HG02970 (cell line): ENCODE data around the gene CHRD.

Experiments
- ATAC-seq: cut with Tn5 transposase; IDR thresholded peaks from one replicate; pipeline ENCODE4 v1.9.1; 2021; ENCODE audit warnings: mild to moderate bottlenecking, moderate library complexity, moderate number of reproducible peaks; ENCODE audit not compliant: unreplicated experiment, low FRiP score

CHRD gene

DNA sequence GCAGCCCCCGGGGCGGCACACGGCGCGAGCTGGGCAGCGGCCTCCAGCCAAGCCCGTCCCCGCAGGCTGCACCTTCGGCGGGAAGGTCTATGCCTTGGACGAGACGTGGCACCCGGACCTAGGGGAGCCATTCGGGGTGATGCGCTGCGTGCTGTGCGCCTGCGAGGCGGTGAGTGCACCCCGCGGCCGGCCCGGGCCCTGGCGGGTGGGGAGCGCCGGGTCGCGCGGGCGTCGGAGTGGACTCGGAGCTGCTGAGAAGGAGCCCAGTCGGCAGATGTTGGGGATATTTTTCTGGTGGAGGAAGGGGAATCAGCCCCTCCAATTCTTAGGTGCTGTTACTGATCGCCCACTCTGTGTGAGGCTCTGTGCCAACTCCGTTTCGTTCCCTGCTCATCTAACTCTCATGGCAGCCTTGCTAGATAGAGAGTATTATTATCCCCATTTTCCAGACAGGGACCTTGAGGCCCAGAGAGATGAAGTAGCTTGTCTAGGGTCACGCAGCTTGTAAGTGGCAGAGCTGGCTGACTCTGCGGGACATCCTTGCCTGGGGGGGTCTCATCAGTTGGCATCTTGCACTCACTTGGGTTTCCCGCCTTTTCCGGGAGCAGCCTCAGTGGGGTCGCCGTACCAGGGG lies 890 bp downstream of the CHRD start:
- no peak for ATAC-seq

DNA sequence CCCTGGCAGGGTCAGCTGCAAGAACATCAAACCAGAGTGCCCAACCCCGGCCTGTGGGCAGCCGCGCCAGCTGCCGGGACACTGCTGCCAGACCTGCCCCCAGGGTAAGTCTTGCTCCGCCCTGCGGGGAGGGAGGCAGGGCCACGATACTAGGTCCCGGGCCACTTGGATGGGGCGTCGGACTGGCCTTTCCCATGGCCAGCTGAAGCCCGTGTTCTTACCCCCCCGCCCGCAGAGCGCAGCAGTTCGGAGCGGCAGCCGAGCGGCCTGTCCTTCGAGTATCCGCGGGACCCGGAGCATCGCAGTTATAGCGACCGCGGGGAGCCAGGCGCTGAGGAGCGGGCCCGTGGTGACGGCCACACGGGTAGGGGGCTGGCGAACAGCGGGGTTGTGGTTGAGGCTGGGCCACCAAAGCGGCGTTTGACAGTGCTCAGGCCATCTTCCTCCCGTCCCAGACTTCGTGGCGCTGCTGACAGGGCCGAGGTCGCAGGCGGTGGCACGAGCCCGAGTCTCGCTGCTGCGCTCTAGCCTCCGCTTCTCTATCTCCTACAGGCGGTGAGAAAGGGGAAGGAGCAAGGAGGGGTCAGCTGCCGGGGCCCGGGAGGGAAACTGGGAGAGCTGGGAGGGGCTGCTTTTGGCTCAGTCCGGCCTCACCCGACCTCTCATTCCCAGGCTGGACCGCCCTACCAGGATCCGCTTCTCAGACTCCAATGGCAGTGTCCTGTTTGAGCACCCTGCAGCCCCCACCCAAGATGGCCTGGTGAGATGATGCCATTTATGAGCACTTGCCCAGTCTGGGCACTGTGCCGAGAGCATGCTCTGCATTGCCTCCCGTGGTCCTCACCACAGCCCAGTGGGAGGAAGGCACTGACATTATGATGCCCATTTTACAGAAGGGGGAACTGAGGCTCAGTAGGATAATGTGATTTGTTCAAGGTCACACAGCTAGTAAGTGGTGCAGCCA lies 1.7 kb downstream of the CHRD start:
- ATAC-seq, result no peak

DNA sequence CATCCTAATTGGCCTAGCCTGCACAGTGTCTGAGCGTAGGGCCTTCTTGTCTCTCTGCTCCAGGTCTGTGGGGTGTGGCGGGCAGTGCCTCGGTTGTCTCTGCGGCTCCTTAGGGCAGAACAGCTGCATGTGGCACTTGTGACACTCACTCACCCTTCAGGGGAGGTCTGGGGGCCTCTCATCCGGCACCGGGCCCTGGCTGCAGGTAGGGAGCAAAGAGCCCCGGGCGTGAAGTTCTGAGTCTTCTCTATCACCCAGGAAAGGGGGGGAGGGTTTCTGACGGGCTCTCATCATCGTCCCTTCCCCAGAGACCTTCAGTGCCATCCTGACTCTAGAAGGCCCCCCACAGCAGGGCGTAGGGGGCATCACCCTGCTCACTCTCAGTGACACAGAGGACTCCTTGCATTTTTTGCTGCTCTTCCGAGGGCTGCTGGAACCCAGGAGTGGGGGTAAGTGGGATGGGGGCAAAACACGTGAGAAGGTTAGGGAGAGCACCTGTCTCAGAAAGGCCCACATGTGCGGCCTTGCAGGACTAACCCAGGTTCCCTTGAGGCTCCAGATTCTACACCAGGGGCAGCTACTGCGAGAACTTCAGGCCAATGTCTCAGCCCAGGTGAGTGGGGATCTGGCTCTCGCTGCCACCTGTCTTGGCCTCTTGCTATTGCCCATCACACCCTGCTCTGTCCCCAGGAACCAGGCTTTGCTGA lies 2.6 kb downstream of the CHRD start:
- no peak for ATAC-seq

DNA sequence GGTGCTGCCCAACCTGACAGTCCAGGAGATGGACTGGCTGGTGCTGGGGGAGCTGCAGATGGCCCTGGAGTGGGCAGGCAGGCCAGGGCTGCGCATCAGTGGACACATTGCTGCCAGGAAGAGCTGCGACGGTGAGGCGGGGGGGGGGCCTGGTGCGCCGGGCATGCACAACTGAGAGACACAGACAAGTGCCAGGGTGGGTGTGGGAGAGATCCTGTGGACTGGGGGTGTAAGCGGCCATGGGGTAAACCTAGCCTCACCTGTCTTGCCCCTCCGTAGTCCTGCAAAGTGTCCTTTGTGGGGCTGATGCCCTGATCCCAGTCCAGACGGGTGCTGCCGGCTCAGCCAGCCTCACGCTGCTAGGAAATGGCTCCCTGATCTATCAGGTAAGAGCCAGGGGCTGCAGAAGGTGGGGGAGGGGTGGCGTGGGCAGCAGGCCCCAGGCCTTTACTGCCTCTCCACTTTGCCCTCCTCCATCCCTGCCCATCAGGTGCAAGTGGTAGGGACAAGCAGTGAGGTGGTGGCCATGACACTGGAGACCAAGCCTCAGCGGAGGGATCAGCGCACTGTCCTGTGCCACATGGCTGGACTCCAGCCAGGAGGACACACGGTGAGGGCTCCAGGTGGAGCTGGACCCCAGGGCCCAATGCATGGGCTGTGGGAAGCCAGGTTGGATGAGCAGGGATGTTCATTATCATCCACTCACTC lies 3.3 kb downstream of the CHRD start:
- no peak for ATAC-seq

DNA sequence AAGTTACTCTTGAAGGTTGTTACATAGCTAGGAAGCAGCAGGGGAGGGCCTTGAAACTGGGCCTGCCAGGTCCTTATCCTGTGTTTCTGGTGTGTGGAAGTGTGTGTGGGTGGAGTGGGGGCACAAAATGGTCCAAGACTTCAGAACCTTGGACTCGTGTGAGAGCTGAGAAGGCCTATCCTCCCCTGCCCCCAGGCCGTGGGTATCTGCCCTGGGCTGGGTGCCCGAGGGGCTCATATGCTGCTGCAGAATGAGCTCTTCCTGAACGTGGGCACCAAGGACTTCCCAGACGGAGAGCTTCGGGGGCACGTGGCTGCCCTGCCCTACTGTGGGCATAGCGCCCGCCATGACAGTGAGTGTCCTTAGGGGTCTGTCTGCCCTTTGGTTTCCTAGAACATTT lies 4.5 kb downstream of the CHRD start:
- ATAC-seq, result no peak

DNA sequence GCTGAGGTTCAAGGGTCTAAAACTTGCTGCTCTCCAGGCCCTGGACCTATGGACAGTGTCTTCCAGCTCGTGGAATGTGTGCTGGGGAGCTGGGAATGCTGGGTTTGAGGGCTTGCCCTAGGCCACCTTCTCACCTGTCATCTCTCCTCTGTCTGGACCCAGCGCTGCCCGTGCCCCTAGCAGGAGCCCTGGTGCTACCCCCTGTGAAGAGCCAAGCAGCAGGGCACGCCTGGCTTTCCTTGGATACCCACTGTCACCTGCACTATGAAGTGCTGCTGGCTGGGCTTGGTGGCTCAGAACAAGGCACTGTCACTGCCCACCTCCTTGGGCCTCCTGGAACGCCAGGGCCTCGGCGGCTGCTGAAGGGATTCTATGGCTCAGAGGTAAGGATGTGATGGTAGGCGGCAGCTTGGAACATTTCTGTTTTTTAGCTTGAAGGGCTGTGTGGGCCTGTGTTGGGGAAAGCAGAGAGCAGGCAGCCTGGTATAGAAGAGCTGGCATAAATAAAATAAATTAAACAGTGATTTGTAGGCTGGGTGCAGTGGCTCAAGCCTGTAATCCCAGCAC lies 5.1 kb downstream of the CHRD start:
- ATAC-seq, result no peak

DNA sequence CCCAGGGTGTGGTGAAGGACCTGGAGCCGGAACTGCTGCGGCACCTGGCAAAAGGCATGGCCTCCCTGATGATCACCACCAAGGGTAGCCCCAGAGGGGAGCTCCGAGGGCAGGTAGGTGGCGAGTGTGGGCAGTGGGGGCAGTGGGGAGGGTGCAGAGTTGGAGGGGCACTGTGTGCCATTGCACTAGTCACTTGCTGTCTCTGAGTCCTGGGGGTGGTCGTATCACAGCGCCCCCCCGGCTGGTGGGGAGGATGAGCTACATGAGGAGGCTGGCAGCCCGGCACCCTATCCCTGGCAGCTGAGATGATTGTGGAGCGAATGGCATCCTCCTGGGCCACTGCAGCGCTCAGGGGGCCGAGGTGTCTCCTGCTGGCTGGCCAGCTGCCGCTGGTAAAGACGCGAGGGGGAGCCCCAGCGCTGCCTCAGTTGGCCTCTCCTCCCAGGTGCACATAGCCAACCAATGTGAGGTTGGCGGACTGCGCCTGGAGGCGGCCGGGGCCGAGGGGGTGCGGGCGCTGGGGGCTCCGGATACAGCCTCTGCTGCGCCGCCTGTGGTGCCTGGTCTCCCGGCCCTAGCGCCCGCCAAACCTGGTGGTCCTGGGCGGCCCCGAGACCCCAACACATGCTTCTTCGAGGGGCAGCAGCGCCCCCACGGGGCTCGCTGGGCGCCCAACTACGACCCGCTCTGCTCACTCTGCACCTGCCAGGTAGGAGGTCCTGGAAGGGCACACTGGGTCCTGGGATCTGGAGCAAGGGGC lies 6.4 kb downstream of the CHRD start:
- ATAC-seq, result no peak

DNA sequence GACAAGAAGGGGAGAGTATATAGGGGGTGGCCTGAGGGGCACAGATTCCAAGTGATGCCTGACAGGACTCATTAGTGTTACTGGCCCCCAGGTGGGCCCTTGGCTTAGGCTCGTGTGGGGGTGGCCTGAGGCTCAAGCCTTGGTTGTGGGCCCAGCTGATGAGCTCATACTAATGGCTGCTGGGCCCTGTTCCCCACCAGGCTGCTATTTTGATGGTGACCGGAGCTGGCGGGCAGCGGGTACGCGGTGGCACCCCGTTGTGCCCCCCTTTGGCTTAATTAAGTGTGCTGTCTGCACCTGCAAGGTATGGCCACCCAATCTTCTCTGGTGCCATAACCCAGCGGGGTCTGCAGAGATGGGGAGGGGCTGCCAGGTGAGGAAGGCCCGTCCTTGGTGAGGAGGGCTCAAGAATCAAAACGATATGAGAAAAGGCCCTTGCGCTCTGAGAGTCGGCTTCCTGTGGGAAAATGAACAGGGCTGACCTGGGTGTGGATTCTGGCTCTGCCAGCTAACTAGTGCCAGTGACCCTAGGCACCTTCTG lies 7.4 kb downstream of the CHRD start:
- ATAC-seq, result no peak

DNA sequence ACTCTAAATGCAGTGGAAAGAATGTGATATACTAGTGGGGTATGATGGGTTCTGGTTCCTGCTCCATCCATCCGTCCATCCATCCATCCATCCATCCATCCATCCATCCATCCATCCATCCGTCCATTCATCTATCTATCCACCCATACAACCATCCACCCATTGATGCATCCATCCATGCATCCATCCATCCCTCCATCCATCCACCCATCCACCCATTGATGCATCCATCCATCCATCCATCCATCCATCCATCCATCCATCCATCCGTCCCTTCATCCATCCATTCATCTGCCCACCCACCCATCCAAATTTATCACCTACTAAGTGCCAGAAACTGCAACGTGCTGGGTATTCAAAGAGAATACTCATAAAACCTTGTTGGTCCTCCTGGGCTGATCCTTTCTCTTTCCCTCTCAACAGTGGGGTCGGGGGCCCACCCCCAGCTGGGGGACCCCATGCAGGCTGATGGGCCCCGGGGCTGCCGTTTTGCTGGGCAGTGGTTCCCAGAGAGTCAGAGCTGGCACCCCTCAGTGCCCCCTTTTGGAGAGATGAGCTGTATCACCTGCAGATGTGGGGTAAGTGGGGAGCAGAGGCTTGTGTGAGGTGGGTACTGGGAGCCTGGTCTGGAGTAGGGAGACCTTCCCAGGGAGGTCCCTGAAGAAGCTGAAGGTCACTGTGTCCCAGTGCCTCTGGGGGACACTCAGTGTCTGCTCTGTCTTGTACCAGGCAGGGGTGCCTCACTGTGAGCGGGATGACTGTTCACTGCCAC lies 8.5 kb downstream of the CHRD start:
- no peak for ATAC-seq

DNA sequence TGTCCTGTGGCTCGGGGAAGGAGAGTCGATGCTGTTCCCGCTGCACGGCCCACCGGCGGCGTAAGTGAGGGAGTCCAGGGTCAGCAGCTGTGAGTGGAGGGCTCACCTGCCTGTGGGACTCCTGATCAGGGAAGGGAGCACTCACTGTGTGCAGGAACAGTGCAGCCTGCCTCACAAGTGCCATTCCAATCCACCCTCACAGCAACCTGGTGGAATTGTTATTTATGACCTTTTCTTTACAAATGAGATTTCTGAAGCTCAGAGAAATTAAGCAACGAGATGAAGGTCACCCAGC lies 9.0 kb downstream of the CHRD start:
- no peak for ATAC-seq

DNA sequence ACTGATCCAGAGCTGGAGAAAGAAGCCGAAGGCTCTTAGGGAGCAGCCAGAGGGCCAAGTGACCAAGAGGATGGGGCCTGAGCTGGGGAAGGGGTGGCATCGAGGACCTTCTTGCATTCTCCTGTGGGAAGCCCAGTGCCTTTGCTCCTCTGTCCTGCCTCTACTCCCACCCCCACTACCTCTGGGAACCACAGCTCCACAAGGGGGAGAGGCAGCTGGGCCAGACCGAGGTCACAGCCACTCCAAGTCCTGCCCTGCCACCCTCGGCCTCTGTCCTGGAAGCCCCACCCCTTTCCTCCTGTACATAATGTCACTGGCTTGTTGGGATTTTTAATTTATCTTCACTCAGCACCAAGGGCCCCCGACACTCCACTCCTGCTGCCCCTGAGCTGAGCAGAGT lies 9.5 kb downstream of the CHRD start:
- no peak for ATAC-seq

DNA sequence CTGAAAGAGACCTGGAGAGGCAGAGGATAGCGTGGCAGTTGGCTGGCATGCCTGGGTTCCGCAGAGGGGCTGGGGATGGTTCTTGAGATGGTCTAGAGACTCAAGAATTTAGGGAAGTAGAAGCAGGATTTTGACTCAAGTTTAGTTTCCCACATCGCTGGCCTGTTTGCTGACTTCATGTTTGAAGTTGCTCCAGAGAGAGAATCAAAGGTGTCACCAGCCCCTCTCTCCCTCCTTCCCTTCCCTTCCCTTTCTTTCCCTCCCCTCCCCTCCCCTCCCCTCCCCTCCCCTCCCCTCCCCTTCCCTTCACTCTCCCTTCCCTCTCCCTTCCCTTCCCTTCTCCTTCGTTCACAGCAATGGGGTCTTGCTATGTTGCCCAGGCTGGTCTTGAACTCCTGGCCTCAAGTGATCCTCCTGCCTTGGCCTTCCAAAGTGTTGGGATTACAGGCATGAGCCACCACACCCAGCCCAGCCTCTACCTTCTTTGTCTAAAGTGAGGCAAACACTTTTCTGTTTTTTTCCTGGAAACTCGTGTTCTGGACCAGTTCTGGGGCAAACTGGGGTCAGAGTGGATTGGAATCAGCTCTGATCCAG lies 10.2 kb downstream of the CHRD start:
- no peak for ATAC-seq

DNA sequence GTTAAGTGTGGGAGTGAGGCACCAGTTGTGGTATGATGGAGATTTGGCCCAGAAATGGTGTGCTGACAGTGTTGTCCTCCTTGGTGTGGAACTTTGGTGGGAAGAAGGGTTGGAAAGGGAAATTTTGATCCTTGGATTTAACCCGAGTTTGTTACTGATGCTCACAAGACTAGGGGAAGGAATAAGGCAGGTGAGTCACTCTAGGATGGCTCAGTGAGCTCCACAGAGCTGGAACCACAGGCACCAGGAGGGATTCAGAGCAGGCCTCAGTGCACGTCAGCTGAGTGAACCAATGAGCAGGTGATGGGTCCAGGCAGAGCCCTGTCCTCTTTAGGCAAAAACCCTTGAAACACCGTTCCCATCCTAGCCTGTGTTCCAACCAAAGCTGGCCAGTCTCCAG lies 11.4 kb downstream of the CHRD start:
- no peak for ATAC-seq

DNA sequence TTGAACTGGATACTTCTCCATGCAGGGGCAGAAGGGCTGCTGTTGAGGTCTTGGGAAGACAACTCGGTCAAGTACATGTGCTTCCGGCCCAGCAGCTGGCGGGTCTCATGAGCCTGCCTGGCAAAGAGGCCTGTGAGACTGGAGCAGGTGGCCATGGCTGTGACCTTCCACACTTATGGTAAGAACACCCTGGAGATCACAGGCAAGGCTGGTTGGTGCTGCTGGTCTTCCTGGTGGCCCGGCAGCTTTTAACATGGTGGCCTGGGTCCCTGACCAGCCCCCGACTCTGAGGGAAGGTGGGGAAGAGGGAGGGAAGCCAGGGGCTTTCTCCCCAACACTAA lies 15.4 kb downstream of the CHRD start:
- ATAC-seq, result no peak

DNA sequence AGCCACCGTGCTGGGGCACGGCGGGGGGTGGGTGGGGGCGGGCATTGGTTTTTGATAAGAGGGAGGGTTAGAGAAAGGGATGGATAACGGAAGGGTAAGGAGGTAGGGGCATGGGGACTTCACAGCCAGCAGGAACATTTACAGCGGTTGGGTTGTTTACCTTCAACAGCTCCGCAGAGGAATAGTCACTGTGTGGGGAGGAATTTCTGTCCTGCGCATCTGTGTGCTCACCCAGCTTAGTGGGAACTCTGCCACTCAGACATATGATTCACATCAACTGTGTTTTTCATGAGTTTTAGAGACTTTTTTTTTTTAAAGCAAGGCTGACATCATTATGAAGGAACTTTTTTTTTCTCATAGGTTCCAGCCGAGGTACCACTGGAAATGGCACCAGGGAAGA lies 19.6 kb downstream of the CHRD start:
- no peak for ATAC-seq

DNA sequence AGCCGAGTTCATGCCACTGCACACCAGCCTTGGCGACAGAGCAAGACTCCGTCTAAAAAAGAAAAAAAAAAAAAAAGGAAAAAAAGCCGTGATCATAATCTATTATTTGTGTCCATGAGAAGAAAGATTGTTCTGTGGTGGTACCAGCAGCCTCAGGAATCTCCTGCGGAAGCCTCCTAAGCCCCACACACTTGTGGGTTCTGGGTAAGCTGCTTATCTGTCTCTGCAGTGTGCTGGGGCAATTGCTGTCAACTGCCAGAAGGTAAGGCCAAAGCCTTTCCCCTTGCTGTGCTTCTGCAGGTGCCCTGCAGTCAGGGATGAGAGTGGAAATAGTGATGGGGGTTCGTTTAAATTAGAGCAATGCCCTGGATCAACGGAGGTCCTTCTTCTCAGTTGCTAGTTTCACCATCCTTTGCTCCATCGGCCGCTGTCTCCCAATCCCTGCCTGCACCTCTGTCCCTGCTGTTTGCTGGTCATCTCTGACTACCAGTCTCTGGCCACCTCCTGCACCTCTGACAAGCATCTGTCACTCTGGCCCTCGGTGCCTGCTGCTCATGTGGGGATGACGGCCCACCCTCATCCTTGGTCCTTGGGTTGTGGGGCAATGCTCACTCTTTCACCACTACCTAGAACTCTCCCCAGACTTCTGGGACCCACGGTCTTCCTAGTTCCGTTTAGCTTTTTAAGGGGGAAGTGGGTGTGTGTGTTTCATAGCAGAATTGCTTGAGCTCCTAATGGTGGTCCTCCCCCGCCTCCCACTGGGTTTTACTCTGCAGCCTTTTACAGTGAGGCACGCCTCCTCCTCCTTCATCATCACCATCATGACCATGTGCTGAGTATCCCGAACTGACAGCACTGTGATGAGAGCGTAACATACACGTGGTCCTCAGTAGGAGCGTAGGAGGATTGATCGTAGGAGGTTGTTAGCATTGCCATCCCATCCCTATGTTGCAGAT lies 25.5 kb downstream of the CHRD start:
- no peak for ATAC-seq

DNA sequence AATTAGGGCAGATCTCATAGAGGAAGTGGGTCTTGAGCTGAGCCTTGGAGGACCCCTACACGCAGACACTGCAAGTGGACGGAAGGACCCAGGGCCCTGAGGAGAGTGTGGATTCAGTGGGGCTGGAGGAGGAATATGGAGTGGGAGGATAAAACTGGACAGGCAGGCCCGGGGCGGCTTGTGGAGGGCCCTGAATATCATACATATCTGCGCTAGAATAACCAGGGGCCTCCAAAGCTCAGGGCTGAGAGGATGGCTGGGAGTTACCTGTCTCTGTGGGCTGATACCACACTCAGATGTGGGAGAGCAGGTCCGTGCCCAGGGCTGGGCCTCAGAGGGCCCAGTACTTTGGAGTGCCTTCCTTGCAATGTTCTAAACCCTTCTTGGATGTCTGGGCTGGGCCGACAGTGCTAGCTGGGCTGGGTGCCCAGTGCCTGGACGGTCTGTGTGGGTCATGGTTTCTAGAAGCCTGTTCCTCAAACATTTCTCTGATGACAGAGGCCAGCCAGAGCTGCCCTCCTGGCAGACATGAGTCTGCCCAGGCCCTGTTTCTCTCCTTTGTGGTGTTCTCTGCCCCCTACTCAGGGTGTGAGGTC lies 29.6 kb downstream of the CHRD start:
- ATAC-seq, result no peak
